WTC11 (cell line): ENCODE data around the gene TNFAIP8L3.

ENCODE experiments used
- CTCF ChIP-seq: fragments of 200-600 bp; IDR thresholded peaks from 2 replicates; pipeline ENCODE4 v1.8.0; 2022; ENCODE audit warnings: antibody characterized with exemption
- FOXP1 ChIP-seq: sonication (generic); formaldehyde crosslinking; IDR thresholded peaks from 2 replicates; pipeline ENCODE4 v1.8.0; 2022; ENCODE audit warnings: missing genetic modification reagents, mild to moderate bottlenecking, moderate library complexity, borderline replicate concordance
- HMGA2 ChIP-seq: fragments of 250-450 bp; sonication (Bioruptor Pico); IDR thresholded peaks from 2 replicates; pipeline ENCODE4 v1.4.0; 2021; ENCODE audit warnings: mild to moderate bottlenecking, moderate library complexity
- KAT7 ChIP-seq: sonication (generic); formaldehyde crosslinking; IDR thresholded peaks from 2 replicates; pipeline ENCODE4 v1.8.1; 2023; ENCODE audit warnings: missing genetic modification reagents, mild to moderate bottlenecking, borderline replicate concordance
- NFE2L1 ChIP-seq: sonication (generic); formaldehyde crosslinking; IDR thresholded peaks from 2 replicates; pipeline ENCODE4 v1.8.1; 2023; ENCODE audit warnings: missing genetic modification reagents
- ZNF219 ChIP-seq: sonication (generic); formaldehyde crosslinking; IDR thresholded peaks from 2 replicates; pipeline ENCODE4 v1.8.0; 2023; ENCODE audit warnings: missing genetic modification reagents, mild to moderate bottlenecking, borderline replicate concordance

GRCh38 chr15:51111061-51111460 is 16.4 kb upstream of the TNFAIP8L3 start:
- TF ChIP-seq CTCF (no peak), ZNF219 (CRISPR knock-in tag) (no peak), NFE2L1 (CRISPR knock-in tag) (no peak), FOXP1 (CRISPR knock-in tag) (no peak), HMGA2 (no peak), KAT7 (no peak)
